Common myeloid progenitor, CD34-positive (primary cell): ENCODE measurements around the gene IRF3.
A peak's percentile ranks its signal among the peaks of the same experiment; 100 is the strongest.

ENCODE experiments used
- CTCF ChIA-PET: fragments of 350-600 bp; sonication (Branson Sonifier 250); formaldehyde crosslinking; loops from one replicate; lab custom pipeline; 2021; ENCODE audit warnings: antibody characterized with exemption; lab: Charles Lee
- POLR2A ChIA-PET: fragments of 350-600 bp; sonication (Branson Sonifier 250); formaldehyde crosslinking; loops from one replicate; lab custom pipeline; 2021; ENCODE audit warnings: antibody characterized with exemption; lab: Charles Lee
- DNase-seq, 3 donors: peaks; one replicate each; pipeline versions ENCODE4 v3.0.0 to v3.0.0-alpha.2; 2013
- H3K27ac ChIP-seq, 2 experiments: 1 replicate in 1 of 2; 2 replicates in 1 of 2; pipeline ENCODE4 v1.7.0; 2013; ENCODE audit warnings: inconsistent platforms in 2 of 2, low read length in 2 of 2, mild to moderate bottlenecking in 2 of 2, low read depth in 1 of 2, moderate library complexity in 1 of 2; ENCODE audit not compliant: severe bottlenecking in 2 of 2, insufficient read depth in 1 of 2, poor library complexity in 1 of 2
- H3K27me3 ChIP-seq, 5 experiments: replicated peaks in 2 of 5; 1 replicate in 3 of 5; 2 replicates in 2 of 5; pipeline versions ENCODE4 v1.6.1 to v1.7.0; 2013; ENCODE audit warnings: low read length in 4 of 5, mild to moderate bottlenecking in 2 of 5, moderate library complexity in 2 of 5, inconsistent platforms in 1 of 5; ENCODE audit not compliant: insufficient read depth in 5 of 5, control insufficient read depth in 4 of 5
- H3K36me3 ChIP-seq, 4 experiments: 1 replicate in 2 of 4; 2 replicates in 2 of 4; pipeline versions ENCODE4 v1.6.1 to v1.7.0; 2013; ENCODE audit warnings: low read length in 3 of 4, control low read depth in 1 of 4, mild to moderate bottlenecking in 1 of 4; ENCODE audit not compliant: control insufficient read depth in 4 of 4, insufficient read depth in 4 of 4
- H3K4me1 ChIP-seq, 4 experiments: 1 replicate in 3 of 4; 2 replicates in 1 of 4; pipeline versions ENCODE4 v1.6.1 to v1.7.1; 2013; ENCODE audit warnings: low read length in 3 of 4, mild to moderate bottlenecking in 3 of 4, control low read depth in 1 of 4, inconsistent platforms in 1 of 4, moderate library complexity in 1 of 4; ENCODE audit not compliant: control insufficient read depth in 4 of 4, insufficient read depth in 4 of 4; ENCODE audit errors: control extremely low read depth in 1 of 4
- H3K4me3 ChIP-seq, 7 experiments: 1 replicate in 4 of 7; 2 replicates in 3 of 7; pipeline versions ENCODE4 v1.5.1 to v1.7.0; 2013; ENCODE audit warnings: mild to moderate bottlenecking in 7 of 7, low read length in 6 of 7, moderate library complexity in 6 of 7, inconsistent platforms in 2 of 7, low read depth in 2 of 7, control low read depth in 1 of 7; ENCODE audit not compliant: insufficient read depth in 4 of 7, control insufficient read depth in 1 of 7; ENCODE audit errors: extremely low read depth in 1 of 7
- H3K9me3 ChIP-seq, 5 experiments: 1 replicate in 4 of 5; 2 replicates in 1 of 5; pipeline versions ENCODE4 v1.6.1 to v1.7.1; 2013; ENCODE audit warnings: low read length in 4 of 5, mild to moderate bottlenecking in 2 of 5, inconsistent platforms in 1 of 5, low read depth in 1 of 5, moderate library complexity in 1 of 5; ENCODE audit not compliant: control insufficient read depth in 4 of 5, insufficient read depth in 2 of 5; ENCODE audit errors: control extremely low read depth in 1 of 5
- whole genome bisulfite sequencing: methylation state at CpG from one replicate; pipeline ENCODE4 v1.1.5; 2013; ENCODE audit not compliant: insufficient coverage; 5-methylcytosine and 5-hydroxymethylcytosine counted together

The IRF3 gene

DNA sequence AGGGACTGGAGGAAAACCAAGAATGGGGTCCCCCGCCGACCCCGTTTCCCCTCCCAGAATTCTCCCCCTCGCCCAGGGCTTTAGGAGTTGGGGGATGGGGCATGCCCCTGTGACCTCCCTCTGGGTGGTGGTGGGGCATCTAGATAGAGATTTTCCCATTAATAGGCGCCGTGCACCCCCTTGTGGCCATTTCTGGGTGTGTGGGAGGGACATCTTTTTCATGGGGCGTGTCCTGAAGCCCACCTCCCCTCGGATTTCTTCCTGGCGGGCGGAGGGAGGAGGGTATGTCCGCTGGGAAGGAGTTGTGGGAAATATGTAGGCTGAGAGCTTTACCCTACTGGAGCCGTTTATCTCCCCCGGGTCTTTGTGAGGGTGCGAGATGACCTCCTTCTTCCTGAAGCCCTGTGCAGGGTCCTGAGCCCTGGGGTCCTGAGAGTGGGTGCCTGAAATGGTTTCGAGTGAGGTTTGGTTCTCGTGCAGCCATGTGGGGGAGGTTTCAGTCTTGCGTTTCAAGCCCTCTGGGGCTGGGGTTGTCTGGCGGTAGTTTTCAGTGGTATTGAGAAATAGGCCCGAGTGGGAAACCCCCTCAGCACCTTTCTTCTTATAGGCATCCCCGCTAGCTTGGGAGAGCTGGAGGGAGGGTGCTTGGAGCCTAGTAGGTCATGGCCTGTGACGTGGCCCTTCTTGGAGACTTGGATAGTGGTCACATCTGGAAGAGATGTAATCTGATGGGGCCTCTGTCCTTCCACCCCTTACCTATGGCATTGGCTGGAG is 12.4 kb upstream of the IRF3 start:
- Histone ChIP-seq H3K4me1 (peaks cover 4 to 34% (median 33%) of the 10 kb centered on the region in 4 experiments), H3K4me3 (peak overlapping the region; percentile 79 to 99 (median 93)), H3K27me3 (no peaks in the 10 kb centered on the region), H3K36me3 (peaks cover 7 to 18% (median 11%) of the 10 kb centered on the region in 4 experiments), H3K9me3 (no peaks in the 10 kb centered on the region), H3K27ac (peak overlapping the region; percentile 70 to 99)
- WGBS = 4% methylated on average over 9 of the region's 21 CpGs
- DNase-seq = peak; percentile 81 to 85 (median 82)
- ChIA-PET CTCF (interaction anchor here (0.9 to 2.1 kb wide), 13 partner anchors 9 to 242 kb away, joined by 3 to 8 read pairs (median 3); partner anchors contain the start of genes ADM5 and SCAF1), POLR2A (interaction anchor here (1.4 kb wide), 1 partner anchor 88 kb away, joined by 5 read pairs; the partner anchor contains the start of gene PRR12)

DNA sequence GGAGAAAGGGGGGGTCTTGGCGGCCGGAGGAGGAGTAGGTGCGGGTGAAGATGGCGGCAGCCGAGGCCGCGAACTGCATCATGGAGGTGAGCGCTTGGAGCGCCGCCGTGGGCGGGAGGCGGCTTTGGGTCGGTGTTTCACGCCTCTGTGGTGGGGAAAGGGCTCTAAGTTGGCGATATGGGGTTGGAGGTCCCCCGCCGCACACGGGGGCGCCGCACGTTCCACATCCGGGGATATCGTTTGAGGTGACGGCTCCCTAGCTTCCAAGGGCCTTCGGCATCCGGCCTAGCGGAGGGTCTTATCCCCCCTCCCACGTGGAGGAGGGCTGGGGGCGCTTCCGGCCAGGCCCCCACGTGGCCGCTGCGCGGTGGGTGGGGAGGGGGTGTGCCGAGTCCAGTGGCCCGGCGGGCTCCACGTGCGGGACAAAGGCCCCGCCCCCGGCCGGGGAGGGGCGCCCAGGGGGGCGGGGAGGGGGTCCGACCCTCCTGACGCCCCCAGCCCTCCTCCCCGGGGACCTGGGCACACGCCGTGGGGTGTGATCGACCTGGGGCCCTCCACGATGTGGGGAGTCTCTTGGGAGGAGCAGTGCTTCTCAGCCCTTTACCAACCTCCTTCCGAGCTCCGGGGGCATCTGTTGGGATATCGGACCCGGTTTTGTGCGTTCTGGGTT is 11.7 kb upstream of the IRF3 start, which contains the start of gene PRMT1:
Gene PRMT1 (plus strand): TSS at position 41 of the 670 bp plus-strand sequence. CDS start 10 bp downstream, at position 51.
- H3K4me1 ChIP-seq = peaks cover 4 to 34% (median 33%) of the 10 kb centered on the region in 4 experiments
- peak in 2 of 3 donors; percentile 46 to 62 for DNase-seq

DNA sequence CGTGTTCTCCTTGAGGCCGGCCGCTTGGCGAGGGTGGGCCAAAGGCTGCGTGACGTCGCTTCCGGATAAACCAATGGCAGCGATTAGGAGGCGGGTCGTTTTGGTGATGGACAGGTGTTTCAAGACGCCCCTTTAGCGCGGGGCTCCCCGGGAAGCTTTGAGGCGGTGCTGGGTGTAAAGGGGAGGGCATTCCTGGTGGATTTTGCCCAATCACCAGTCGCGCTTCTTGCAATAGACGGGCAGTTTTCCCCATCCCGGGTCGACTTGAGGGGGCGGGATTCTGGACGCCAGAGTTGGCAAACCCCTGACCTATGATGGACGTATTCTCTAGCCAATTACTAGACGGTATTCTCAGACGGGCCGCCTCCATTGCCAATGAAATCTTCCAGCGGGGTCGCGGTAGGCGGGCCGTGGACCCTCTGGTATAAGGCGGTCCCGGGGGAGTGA is 11.2 kb upstream of the IRF3 start:
- peak; percentile 100 for DNase-seq
- CTCF ChIA-PET = interaction anchor here (0.9 to 2.4 kb wide), 10 partner anchors 10 to 240 kb away, joined by 3 to 9 read pairs (median 4); partner anchors contain the start of gene NOSIP
- Histone ChIP-seq H3K4me3 (peak overlapping the region; percentile 79 to 99 (median 93)), H3K27me3 (no peaks in the 10 kb centered on the region), H3K27ac (peak overlapping the region; percentile 99), H3K4me1 (peaks cover 4 to 39% (median 37%) of the 10 kb centered on the region in 4 experiments), H3K9me3 (no peaks in the 10 kb centered on the region), H3K36me3 (peaks cover under 1 to 7% (median 4%) of the 10 kb centered on the region in 4 experiments)
- WGBS = 0% methylated on average over 21 of the region's 34 CpGs
- POLR2A ChIA-PET = interaction anchor here (1.0 to 1.8 kb wide), 7 partner anchors 12 to 97 kb away, joined by 3 to 7 read pairs (median 5); partner anchors contain the start of genes ADM5, CPT1C, IRF3 and NOSIP

More for the DNA sequence above, 11.7 kb upstream of the IRF3 start, which contains the start of gene PRMT1:
- no peaks in the 10 kb centered on the region for H3K27me3 ChIP-seq
- 0% methylated on average over 33 of the region's 57 CpGs for WGBS
- ChIA-PET POLR2A (interaction anchor here (1.0 to 1.8 kb wide), 3 partner anchors 12 to 97 kb away, joined by 4 to 6 read pairs (median 5); partner anchors contain the start of genes ADM5, NOSIP and PRR12), CTCF (interaction anchor here (1.0 to 2.1 kb wide), 8 partner anchors 10 to 241 kb away, joined by 3 to 7 read pairs (median 4); no protein-coding TSS in a partner anchor)
- no peaks in the 10 kb centered on the region for H3K9me3 ChIP-seq
- H3K27ac ChIP-seq = peak within 1 kb of the TSS; percentile 99
- H3K4me3 ChIP-seq = peak within 1 kb of the TSS; percentile 79 to 99 (median 93)
- peaks cover 6 to 13% (median 8%) of the 10 kb centered on the region in 4 experiments for H3K36me3 ChIP-seq

DNA sequence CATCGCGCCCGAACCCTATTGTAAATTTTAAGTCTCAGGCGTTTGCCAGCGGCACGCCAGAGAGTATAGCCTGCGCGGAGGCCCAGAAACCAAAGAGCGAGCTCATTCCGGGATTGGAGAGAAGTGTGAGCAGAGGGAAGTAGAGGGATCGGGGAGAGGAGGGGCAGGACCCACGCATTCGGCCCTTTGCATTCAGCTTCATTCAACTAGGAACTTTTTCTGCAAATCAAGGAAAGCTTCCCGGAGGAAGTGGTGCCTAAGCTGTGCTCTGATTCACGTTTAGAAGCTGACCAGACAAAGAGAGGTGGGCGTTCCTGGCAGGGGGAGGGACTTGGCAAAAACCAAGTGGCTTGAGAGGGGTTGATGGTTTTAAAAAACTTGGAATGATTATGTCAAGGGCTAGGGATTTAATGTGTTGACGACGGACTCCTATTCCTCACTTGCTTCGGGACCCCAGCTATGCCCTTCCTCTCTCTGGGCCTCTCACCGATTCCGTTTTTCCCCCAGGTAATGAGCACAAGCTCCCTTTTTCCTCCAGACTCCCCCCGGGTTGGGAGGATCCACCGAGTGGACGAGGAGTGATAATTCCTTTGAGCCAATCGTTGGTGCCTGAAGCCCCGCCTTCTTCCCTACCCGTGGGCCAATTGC is 10.6 kb upstream of the IRF3 start:
- Histone ChIP-seq H3K36me3 (peaks cover 0 to 5% (median 1%) of the 10 kb centered on the region in 4 experiments), H3K9me3 (no peaks in the 10 kb centered on the region), H3K4me3 (peak overlapping the region; percentile 30 to 97 (median 82)), H3K27me3 (no peaks in the 10 kb centered on the region), H3K4me1 (peaks cover 4 to 41% (median 38%) of the 10 kb centered on the region in 4 experiments), H3K27ac (peak overlapping the region; percentile 99)
- 2% methylated on average over 24 of the region's 27 CpGs for WGBS
- DNase-seq = peak; percentile 91 to 95 (median 92)
- ChIA-PET CTCF (interaction anchor here (0.9 to 2.4 kb wide), 9 partner anchors 12 to 240 kb away, joined by 3 to 9 read pairs (median 4); partner anchors contain the start of gene NOSIP), POLR2A (interaction anchor here (1.0 to 1.8 kb wide), 7 partner anchors 11 to 96 kb away, joined by 3 to 7 read pairs (median 5); partner anchors contain the start of genes ADM5, CPT1C, IRF3 and NOSIP)

DNA sequence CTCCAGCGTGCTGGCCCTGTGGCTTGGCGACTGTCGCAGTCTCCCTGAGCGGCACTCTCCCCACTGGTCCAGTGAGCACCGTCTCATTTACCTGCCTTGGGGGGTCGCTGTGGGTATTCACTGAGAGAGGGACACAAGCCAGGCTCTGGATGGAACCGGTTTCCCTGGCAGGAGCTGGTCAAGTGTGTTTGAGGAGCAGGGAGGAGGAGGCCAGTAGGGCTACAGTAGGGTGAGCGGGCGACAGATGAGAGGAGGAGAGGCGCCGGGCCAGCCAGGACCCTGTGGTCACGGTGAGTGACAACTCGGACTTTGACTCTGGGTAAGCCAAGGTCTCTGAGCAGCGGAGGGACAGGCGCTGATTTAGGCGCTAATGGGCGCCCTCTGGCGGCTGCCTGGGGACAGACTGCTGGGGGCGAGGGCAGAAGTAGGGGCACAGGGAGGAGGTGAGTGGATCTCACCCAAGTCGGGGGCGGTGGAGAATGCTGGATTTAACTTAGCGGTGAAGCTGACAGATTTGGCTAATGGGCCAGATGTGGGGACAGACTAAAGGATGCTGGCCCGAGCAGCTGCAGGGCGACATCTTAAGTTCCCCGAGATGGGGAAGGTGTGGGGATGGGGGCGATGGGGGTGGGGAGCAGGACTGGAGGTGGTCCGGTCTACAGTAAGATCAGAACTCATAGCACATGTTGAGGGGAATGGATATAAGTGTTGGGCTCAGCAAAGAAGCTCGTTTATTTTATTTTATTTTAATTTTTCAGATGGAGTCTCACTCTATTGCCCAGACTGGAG is 6.7 kb upstream of the IRF3 start:
- no peaks in the 10 kb centered on the region for H3K9me3 ChIP-seq
- peaks cover 0 to 12% (median 10%) of the 10 kb centered on the region in 4 experiments for H3K4me1 ChIP-seq
- H3K27ac ChIP-seq = peak overlapping the region in 1 of 2 experiments; percentile 12
- peak overlapping the region in 2 of 7 experiments; percentile 28 to 48 for H3K4me3 ChIP-seq
- no peaks in the 10 kb centered on the region for H3K27me3 ChIP-seq
- peaks cover 0 to 14% (median 5%) of the 10 kb centered on the region in 4 experiments for H3K36me3 ChIP-seq
- ChIA-PET POLR2A (no interaction called here), CTCF (interaction anchor here (0.7 to 3.2 kb wide), 20 partner anchors 11 to 175 kb away, joined by 3 to 15 read pairs (median 3); partner anchors contain the start of genes PRR12 and RRAS)
- WGBS = 53% methylated on average over 22 of the region's 28 CpGs
- peak; percentile 59 to 77 (median 74) for DNase-seq
